Activated CD4-positive, alpha-beta T cell treated with anti-CD3 and anti-CD28 coated beads for 48 hours (primary cell): ENCODE data around the gene PPP2R5A.
"Not testable (repeated sequence)": the region's sequence is repeated elsewhere in the genome, so short reads cannot be mapped to it uniquely, and the experiment has no call there.

Experiments
- DNase-seq: peaks from one replicate; pipeline ENCODE4 v3.0.0-alpha.2; 2020

The PPP2R5A gene

GRCh38 chr1:212269306-212269705 lies 15.9 kb upstream of the PPP2R5A start:
- DNase-seq: no peak

- DNase-seq: no peak
Observed at GRCh38 chr1:212270564-212270963, 14.6 kb upstream of the PPP2R5A start.

GRCh38 chr1:212271234-212271633 lies 14.0 kb upstream of the PPP2R5A start:
- no peak for DNase-seq

DNA sequence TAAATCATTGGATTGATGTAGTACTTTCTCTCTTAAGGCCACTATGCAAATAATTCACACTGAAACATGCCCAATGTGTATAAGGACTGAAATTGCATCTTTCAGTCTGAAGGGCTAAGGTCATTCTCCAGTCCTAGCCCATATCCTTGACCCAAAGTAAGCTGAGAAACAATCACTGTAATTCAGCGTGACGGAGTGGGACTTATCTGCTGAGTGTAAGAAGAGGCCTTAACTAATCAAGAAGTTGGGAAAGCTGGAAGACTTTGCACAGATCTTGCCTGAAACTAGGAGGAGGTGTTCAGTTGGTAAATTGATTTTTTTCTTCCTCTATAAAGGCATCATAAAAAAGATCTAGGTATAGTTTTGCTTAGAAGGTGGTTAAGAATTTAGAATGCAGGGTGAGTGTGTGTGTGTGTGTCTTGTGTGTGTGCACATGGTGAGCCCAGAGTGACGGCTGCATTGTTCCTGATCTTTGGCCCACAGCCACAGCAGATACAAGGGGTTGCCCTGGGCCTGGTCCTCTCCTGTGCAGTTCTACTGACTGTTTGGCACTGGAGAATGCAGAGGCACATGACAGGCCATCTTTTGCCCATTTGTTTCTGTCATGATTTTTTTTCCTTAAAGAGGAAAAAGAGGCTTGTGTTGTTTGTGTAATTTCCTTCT lies 13.3 kb upstream of the PPP2R5A start:
- DNase-seq: no peak

DNA sequence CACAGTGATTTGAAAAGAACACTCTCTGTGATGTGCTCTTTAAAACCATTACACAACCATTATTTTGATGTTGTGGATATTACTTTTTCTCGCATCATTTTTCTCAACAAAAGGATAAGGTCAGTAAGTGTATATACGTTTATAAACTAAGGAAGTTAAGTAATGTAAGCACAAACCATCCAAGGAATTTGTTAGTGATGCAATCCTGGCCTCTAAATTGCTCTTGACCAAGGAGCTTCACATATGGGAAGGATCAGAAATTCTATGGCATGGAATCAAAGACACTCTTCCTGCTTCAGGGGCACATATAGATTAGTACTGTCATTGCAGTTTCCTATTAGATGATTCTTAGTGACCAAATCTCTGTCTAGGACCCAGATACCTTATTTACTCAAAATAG lies 3.6 kb upstream of the PPP2R5A start:
- no peak for DNase-seq

- no peak for DNase-seq
Observed at GRCh38 chr1:212283741-212284140, 1.5 kb upstream of the PPP2R5A start.

- DNase-seq: no peak
Observed at GRCh38 chr1:212284332-212284743, 872 bp upstream of the PPP2R5A start.

- peak; percentile 78 for DNase-seq
Observed at GRCh38 chr1:212285685-212286555, 710 bp downstream of the PPP2R5A start.

DNA sequence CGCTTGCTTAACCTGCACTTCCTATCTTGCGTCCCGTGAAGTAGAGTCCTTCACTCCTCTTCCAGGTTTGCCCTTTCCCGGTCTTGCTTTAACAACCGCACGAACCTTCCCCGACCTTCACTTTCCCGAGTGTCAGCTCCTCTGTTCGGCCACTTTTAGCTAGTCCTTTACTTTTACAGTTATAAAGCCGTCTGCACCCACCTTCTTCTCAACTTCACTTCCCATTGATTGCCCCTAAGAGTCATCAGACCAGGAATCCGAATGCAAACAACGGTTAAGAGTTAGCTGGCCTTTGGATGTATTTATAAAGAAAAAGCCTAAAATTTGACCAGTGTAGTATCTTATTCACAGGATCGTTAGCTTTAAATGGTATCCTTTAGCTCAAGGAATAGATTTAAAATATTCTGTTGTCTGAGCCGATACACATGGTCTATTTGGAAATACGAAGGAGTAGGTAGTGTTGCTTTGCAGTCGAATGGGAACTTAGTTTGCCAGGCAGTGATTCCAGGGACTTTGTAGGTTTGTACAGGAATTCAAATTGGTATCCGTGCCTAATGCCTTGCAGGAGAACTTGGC lies 1.4 kb downstream of the PPP2R5A start:
- DNase-seq: no peak

GRCh38 chr1:212287261-212287895 lies 2.2 kb downstream of the PPP2R5A start:
- no peak for DNase-seq

DNA sequence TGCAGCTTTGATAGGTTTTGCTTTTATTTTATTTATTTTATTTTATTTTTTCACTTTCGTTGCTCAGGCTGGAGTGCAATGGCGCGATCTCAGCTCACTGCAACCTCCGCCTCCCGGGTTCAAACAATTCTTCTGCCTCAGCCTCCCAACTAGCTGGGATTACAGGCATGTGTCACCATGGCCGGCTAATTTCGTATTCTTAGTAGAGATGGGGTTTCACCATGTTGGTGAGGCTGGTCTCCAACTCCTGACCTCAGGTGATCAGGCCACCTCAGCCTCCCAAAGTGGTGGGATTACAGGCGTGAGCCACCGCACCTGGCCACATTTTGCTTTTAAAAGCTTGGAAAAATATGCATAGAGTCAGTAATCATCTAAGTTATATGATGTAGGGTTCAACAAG lies 2.8 kb downstream of the PPP2R5A start:
- DNase-seq: not testable (repeated sequence)

DNA sequence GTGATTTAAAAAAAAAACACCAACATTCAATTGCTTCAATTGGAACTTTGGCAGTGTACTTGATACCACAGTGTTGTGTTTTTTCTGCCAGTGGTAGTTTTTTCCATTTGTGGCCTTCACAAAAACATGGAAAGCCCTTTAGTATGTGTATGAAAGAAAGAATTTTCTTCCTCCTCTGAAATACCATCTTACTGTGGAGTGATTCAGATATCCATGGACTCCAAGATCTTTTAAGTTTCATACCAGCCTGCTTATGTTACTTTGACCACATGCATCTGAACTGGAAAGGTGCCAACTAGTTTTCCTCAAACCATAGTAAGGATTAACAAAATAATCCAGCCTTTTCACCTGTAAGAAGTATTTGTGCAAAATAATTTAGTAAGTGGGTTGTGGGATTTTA lies 3.4 kb downstream of the PPP2R5A start:
- no peak for DNase-seq

DNA sequence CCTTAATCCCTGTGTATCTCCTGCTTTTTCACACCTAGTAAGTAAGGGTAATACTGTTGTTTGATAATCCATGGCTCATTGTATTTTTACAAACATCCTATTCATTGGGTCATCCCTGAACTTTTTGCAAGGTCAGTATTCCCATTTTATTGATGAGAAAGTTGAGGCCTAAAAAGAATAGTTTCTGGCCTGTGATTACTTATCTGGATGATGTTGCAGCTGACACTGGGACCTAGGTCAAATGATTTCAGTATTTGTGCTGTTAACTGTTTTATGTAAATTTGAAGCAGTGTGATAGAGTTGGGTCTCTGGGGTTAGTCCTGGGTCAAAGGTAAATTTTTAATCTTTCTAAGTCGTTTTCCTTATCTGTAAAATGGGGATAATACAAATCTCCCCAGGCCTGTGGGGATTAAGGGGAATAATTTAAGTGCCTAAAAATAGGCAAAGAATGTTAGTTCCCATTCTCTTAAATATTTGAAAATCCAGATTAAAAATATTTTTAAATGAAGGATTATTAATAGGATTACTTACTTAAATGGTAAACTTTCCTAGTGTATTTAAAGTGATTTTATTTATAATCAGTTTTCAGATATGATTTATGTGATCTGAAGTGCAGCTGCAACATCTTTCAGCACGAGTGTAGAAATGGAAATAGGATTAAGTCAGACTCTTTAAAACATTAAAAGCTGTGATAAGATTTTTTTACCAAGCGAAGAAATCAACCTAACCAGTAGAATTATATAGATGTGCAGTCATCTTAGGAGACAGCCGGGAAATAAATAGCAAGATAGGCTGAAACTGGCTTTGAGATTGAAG lies 4.3 kb downstream of the PPP2R5A start:
- DNase-seq: no peak

DNA sequence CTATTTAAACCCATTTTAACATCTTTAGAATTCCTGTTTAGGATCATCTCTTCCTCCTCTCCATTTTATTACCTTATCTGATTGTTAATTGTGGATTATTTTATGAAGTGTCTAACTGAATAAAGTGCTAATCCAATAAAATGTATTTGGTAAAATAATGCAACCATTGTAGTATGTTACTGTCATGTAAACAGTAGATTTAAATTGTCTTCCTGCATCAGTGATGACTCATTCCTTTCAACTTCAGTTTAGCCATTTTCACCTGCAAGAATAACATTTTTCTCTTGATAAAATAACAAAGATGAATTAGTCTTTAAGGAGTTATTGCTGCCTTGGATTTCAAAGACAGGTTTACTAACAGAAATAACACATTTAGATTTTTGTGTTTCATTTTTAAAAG lies 5.4 kb downstream of the PPP2R5A start:
- no peak for DNase-seq

DNA sequence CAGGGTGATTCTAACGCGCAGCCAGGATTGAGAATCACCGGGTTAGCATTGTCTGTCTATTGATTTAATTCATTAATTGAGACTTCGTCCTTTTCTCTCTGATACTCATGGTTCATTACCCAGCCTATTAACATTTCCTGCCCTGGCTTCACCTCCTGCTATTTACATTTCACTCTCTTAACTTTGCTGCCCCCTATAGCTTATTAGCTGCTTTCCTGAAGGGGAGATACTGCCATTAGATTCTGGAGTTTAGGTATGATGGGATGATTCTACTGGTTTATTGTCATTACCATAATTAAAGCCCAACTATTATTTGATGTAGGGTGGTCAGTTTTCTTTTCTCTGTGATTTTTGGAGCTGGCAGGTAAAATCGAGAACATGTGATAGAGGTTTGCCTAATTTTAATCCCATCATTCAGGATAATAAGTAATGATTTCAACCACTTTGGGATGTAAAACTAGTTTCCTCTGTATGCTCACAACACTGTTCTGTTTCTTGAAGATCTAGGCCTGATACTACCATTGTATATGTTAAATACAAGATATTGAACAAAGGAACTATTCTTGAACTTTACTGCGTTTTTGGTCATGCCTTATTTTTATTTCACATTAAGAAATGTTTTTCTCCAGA lies 6.4 kb downstream of the PPP2R5A start:
- no peak for DNase-seq

GRCh38 chr1:212292250-212293105 lies 7.3 kb downstream of the PPP2R5A start:
- DNase-seq: no peak

- DNase-seq: no peak
Observed at GRCh38 chr1:212293579-212293978, 8.4 kb downstream of the PPP2R5A start.

DNA sequence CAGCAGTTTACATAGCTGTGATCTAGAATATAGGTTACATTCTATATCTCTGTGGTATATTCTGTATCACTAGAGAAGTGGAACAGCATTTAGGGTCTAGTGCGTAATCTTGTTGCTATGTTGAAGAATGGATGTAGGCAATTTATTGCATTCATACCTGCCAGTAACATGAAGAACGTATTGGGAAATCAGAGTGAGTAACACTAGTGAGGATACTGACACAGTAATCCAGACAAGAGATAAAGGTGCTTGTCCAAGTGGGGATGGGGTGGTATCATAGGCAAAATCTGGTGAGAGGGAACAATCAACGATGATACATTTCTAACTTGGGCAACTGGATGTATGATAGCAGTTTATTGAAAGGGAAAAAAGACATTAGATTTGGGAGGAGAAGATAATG lies 9.8 kb downstream of the PPP2R5A start:
- DNase-seq: no peak

DNA sequence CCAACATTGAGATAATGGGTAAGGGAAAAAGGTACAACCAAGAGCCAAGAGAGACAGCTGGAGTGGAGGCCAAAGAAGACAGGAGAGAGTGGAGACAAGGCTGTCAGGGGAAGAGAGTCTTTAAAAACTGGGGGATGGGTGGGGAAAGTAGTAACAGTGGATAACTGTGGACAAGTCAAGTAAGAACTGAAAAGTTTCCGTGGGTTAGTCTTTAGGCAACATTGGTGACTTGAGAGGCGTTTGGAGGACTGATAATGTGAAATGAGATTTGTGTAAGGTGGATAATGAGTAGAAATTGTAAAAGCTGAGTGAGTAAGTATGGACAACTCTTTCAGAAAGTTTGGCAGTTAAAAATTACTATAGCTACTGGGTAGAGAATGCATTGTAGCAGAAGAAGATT lies 10.4 kb downstream of the PPP2R5A start:
- DNase-seq: no peak

GRCh38 chr1:212297338-212297737 lies 12.1 kb downstream of the PPP2R5A start:
- no peak for DNase-seq

DNA sequence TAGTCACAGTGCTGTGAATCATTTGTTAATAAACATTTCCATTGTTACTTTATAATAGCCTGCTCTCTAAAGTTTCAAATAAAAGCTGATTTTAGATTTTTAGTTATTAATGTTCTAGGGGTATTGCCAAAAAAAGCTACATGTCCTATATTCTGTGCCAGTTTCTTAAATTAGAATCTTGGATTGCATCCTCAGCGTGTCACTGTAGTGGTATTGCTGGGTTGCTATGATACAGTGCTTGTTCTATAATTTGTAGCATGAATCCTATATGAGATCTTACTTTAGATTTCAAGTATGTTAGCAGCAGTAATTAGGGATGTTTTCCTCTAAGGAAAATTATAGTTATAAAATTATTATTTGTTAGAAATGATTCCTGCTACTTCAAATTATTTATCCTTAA lies 16.4 kb downstream of the PPP2R5A start:
- DNase-seq: no peak
